ENCODE results near the gene SVBP. TPM values are rescaled to one million over a fixed set of nuclear protein-coding genes. Genes with fewer than 3 reads are reported as not detected.
"Not testable (repeated sequence)": the region's sequence is repeated elsewhere in the genome, so short reads cannot be mapped to it uniquely, and the experiment has no call there.

The SVBP gene
- total RNA-seq, 3 donors from 2014 or later: 14.9 to 20.3 (median 15.4) TPM

DNA sequence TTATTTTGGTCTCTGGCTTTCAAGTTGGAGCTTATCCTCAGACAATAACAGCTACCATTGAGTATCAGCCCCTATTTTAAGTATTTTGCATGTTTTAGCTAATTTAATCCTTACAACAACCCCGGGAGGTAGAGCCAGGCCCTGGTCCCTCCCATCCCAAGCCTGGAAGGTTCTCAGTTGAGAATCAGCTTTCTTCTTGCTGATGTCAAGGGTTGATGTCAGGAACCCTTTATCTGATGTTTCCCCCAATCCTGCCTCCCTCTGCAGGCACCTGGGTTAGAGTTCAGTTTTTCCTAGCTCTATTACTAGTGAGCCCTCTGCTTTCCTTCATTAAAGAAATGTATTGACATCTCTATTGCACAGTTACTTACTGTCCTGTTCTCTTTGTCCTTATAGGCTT is 3.6 kb upstream of the SVBP start:
- DNase-seq (no peak), ATAC-seq (no peak)
- no peaks in the 10 kb centered on the region for H3K36me3 ChIP-seq (ENCODE audit: low read depth)
- intact Hi-C loops (cut with DNase I, micrococcal nuclease): no loop called here
- peaks cover 4% of the 10 kb centered on the region for H3K4me1 ChIP-seq (ENCODE audit: low read depth)
- TF ChIP-seq, protein P1, sequence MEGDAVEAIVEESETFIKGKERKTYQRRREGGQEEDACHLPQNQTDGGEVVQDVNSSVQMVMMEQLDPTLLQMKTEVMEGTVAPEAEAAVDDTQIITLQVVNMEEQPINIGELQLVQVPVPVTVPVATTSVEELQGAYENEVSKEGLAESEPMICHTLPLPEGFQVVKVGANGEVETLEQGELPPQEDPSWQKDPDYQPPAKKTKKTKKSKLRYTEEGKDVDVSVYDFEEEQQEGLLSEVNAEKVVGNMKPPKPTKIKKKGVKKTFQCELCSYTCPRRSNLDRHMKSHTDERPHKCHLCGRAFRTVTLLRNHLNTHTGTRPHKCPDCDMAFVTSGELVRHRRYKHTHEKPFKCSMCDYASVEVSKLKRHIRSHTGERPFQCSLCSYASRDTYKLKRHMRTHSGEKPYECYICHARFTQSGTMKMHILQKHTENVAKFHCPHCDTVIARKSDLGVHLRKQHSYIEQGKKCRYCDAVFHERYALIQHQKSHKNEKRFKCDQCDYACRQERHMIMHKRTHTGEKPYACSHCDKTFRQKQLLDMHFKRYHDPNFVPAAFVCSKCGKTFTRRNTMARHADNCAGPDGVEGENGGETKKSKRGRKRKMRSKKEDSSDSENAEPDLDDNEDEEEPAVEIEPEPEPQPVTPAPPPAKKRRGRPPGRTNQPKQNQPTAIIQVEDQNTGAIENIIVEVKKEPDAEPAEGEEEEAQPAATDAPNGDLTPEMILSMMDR (IDR thresholded peaks at IDR 0.05): no peak
- no peaks in the 10 kb centered on the region for H3K9me3 ChIP-seq
- no peak overlapping the region for H3K4me3 ChIP-seq

DNA sequence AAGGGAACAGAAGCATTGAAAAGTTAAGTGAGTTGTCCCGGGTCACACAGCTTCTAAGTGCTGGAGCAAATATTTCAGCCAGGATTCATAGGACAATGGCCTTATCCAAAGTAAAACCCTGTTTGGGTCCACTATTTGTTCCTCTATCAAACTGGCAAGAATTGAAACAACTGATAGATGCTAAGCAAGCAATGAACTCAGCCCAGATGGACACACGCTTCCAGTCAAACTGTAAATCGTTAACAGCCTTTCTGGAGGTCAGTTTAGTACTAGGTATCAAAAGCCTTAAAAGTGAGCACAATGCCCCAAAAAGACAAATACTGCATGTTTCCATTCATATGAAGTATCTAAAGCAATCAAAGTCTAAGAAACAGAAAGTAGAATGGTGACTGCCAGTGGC is 779 bp upstream of the SVBP start:
- TF ChIP-seq, protein P1 (IDR thresholded peaks at IDR 0.05): no peak
- intact Hi-C loops (cut with DNase I, micrococcal nuclease): no loop called here
- Histone ChIP-seq H3K9me3 (no peaks in the 10 kb centered on the region), H3K36me3 (ENCODE audit: low read depth) (no peaks in the 10 kb centered on the region), H3K4me3 (no peak overlapping the region), H3K4me1 (ENCODE audit: low read depth) (peaks cover 4% of the 10 kb centered on the region)
- no peak for DNase-seq
- no peak for ATAC-seq

DNA sequence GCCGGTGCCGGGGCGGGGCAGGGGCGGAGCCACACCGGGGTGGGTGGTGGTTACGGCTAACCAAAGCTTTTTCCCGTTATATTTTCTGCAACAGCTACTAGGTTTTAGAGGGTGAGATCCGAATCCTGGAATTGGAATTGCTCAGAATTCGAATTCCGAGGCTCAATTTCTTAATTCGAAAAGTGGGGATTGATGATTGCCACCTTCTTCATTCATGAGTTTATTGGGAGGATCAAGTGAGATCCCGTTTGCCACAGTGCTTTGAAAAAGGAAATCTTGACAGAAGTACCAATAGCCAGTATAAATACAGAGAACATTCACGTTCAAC is 207 bp upstream of the SVBP start:
- TF ChIP-seq, protein P1 (IDR thresholded peaks at IDR 0.05): no peak
- H3K4me3 ChIP-seq: peak overlapping the region; percentile 37
- ATAC-seq (no peak), DNase-seq (no peak)
- H3K4me1 ChIP-seq (ENCODE audit: low read depth): peaks cover 4% of the 10 kb centered on the region
- H3K36me3 ChIP-seq (ENCODE audit: low read depth): no peaks in the 10 kb centered on the region
- intact Hi-C loops (cut with DNase I, micrococcal nuclease): no loop called here
- H3K9me3 ChIP-seq: no peaks in the 10 kb centered on the region

DNA sequence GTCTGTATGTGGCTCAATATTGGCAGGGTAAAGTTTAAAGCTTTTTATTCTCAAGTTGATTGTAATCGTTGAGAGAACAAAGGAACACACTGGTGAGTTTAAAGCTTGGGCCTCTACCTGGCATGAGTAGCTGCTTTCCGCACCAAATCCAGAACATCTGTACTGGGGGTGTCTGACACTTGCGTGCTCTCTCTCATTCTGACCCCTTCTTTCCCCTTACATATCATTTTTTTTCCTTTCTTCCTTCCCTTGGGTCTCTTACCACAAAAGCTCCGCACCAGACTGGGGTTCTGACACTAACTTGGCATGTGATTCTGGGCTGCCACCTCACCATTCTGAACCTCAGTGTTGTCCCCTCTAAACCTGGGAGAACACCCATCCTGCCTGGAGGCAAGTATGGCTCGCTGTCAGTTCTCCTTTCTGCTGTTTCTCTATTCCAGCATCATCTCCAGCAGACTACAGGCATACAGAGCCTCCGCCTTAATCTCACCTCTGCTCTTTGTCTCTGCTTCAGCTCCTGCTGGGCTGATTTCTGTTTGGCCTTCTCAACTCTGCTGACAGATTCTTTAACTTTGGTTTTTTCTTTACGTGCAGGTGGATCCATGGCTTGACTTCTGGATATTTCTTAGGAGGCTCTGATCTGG is 1.1 kb downstream of the SVBP start:
- DNase-seq (peak in 1 of 3 donors; percentile 12), ATAC-seq (peak; percentile 2)
- Histone ChIP-seq H3K4me1 (ENCODE audit: low read depth) (peaks cover 4% of the 10 kb centered on the region), H3K9me3 (no peaks in the 10 kb centered on the region), H3K4me3 (no peak overlapping the region), H3K36me3 (ENCODE audit: low read depth) (no peaks in the 10 kb centered on the region)
- intact Hi-C loops (cut with DNase I, micrococcal nuclease): no loop called here
- TF ChIP-seq, protein P1 (IDR thresholded peaks at IDR 0.05): no peak

DNA sequence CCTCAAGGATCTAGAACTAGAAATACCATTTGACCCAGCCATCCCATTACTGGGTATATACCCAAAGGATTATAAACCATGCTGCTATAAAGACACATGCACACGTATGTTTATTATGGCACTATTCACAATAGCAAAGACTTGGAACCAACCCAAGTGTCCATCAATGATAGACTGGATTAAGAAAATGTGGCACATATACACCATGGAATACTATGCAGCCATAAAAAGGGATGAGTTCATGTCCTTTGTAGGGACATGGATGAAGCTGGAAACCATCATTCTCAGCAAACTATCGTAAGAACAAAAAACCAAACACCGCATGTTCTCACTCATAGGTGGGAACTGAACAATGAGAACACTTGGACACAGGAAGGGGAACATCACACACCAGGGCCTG is 2.4 kb downstream of the SVBP start:
- ATAC-seq; intact Hi-C loops (cut with DNase I, micrococcal nuclease); H3K4me1 ChIP-seq (ENCODE audit: low read depth); H3K36me3 ChIP-seq (ENCODE audit: low read depth); DNase-seq; H3K9me3 ChIP-seq; H3K4me3 ChIP-seq: not testable (repeated sequence)

DNA sequence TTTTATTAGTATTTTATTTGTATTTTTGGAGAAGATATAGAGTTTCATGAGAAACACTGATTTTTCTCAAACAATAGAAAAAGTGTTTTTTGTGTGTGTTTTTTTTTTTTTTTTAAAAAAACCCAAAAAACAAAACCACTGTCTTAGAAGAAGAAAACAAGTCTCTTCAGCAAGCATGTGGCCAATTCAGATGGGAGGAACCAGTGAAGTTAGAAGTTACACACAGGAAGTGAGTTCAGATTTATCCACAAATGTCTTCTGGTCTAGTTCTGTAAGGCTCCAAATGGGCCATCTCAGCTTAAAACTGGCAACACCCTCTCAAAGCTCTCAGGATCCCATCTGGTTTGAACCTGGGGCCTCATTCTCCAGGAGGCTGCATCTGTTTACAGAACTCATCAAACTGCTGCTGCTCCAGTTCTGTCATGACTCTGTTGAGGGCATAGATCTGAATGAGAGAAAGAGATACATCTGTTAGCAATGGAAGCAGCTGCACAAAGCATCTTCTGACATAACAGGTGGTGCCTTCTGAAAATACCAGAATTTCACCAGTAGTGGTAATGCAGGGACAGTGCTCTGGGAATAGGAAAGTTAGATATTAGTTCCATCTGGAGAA is 10.0 kb downstream of the SVBP start:
- no peaks in the 10 kb centered on the region for H3K4me1 ChIP-seq (ENCODE audit: low read depth)
- no peak overlapping the region for H3K4me3 ChIP-seq
- intact Hi-C loops (cut with DNase I, micrococcal nuclease): no loop called here
- DNase-seq (no peak), ATAC-seq (no peak)
- peaks cover 3% of the 10 kb centered on the region for H3K9me3 ChIP-seq
- H3K36me3 ChIP-seq (ENCODE audit: low read depth): no peaks in the 10 kb centered on the region
- TF ChIP-seq, protein P1 (IDR thresholded peaks at IDR 0.05): no peak
